ENCODE measurements around the gene RBKS.

Gene RBKS

DNA sequence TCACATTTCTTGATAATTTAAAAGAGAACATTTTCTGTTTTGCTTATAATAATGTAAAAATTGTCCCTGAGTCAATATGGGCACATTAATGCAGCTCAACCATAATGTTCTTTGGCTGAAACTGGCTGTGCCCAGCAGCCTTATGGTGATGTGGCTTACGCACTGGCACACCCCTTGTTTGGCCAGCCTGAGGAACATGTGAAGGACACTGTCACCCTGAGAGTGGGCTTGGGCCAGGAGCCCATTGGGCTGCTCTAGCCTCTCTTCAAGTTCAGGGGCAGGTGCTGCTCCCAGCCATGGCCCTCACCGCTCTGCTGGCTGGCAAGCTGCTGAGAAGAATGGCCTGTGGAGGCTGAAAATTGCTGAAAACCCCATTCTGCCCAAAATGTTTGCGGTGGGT, 81.2 kb downstream of the RBKS start:
- no peak overlapping the region for H3K9ac ChIP-seq (ENCODE audit: low read length)
- TF ChIP-seq, protein P1, sequence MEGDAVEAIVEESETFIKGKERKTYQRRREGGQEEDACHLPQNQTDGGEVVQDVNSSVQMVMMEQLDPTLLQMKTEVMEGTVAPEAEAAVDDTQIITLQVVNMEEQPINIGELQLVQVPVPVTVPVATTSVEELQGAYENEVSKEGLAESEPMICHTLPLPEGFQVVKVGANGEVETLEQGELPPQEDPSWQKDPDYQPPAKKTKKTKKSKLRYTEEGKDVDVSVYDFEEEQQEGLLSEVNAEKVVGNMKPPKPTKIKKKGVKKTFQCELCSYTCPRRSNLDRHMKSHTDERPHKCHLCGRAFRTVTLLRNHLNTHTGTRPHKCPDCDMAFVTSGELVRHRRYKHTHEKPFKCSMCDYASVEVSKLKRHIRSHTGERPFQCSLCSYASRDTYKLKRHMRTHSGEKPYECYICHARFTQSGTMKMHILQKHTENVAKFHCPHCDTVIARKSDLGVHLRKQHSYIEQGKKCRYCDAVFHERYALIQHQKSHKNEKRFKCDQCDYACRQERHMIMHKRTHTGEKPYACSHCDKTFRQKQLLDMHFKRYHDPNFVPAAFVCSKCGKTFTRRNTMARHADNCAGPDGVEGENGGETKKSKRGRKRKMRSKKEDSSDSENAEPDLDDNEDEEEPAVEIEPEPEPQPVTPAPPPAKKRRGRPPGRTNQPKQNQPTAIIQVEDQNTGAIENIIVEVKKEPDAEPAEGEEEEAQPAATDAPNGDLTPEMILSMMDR (IDR thresholded peaks at IDR 0.05; ENCODE audit: low read depth, low read length), result no peak
- TF ChIP-seq EZH2phosphoT487 (IDR thresholded peaks at IDR 0.05; ENCODE audit: low read depth), result no peak

DNA sequence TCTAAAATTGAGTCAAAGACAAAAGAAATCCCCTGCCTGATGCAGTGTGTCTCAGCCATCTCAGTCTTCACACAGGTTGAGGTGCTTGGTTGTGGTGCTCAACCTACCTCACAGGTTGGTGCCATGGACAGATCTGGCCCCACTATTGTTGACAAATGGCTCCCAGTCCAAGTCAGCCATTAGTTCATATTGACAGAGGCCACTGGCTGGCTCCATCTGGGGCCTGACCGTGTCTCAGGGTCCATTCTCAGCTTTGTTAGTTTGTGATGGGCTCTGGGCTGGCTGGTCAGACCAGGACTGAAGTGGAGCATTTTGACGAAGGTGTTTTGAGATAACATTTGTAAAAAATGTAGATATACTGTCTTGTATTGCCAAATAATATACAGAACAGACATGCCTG, 81.8 kb downstream of the RBKS start:
- Histone ChIP-seq H3K9ac (ENCODE audit: low read length) (no peak overlapping the region), H3K27me3 (ENCODE audit: low read depth, low read length) (peaks cover 7% of the 10 kb centered on the region), H3K27ac (ENCODE audit: low read length) (no peak overlapping the region), H3K9me3 (ENCODE audit: insufficient read depth, low read length) (no peaks in the 10 kb centered on the region), H4K20me1 (ENCODE audit: insufficient read depth, low read length) (no peaks in the 10 kb centered on the region), H3K4me3 (ENCODE audit: low read length) (no peak overlapping the region), H3K36me3 (replicated peaks; ENCODE audit: low read depth, low read length) (no peaks in the 10 kb centered on the region), H3K4me1 (ENCODE audit: low read length) (no peaks in the 10 kb centered on the region), H3K4me2 (ENCODE audit: low read length) (no peak overlapping the region), H2AFZ (ENCODE audit: low read depth, low read length) (no peak overlapping the region), H3K79me2 (ENCODE audit: low read length) (no peaks in the 10 kb centered on the region)
- TF ChIP-seq EZH2phosphoT487 (IDR thresholded peaks at IDR 0.05; ENCODE audit: low read depth), result no peak

More for the DNA sequence above, 81.2 kb downstream of the RBKS start:
- H3K4me1 ChIP-seq (ENCODE audit: low read length), result no peaks in the 10 kb centered on the region
- no peak overlapping the region for H3K27ac ChIP-seq (ENCODE audit: low read length)
- H3K4me3 ChIP-seq (ENCODE audit: low read length), result no peak overlapping the region
- H3K27me3 ChIP-seq (ENCODE audit: low read depth, low read length), result peaks cover 7% of the 10 kb centered on the region
- no peak overlapping the region for H2AFZ ChIP-seq (ENCODE audit: low read depth, low read length)
- no peaks in the 10 kb centered on the region for H3K36me3 ChIP-seq (replicated peaks; ENCODE audit: low read depth, low read length)
- H4K20me1 ChIP-seq (ENCODE audit: insufficient read depth, low read length), result no peaks in the 10 kb centered on the region
- no peak overlapping the region for H3K4me2 ChIP-seq (ENCODE audit: low read length)
- no peaks in the 10 kb centered on the region for H3K9me3 ChIP-seq (ENCODE audit: insufficient read depth, low read length)
- no peaks in the 10 kb centered on the region for H3K79me2 ChIP-seq (ENCODE audit: low read length)

DNA sequence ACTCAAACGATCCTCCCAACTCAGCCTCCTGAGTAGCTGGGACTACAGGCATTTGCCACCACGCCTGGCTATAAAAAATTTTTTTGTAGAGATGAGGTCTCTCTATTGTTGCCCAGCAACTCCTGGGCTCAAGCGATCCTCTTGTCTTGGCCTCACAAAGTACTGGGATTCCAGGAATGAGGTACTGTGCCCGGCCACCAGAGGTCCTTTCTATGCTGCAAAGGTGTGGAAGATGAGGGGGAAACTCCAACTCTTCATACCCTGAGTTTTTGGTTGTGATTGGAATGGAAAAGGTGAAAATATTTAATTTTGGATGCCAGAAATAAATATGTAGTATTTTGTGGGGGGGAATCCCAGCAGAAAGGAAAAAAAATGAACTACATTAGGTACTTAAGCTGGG, 82.7 kb downstream of the RBKS start:
- Histone ChIP-seq H3K79me2 (ENCODE audit: low read length) (no peaks in the 10 kb centered on the region), H3K9ac (ENCODE audit: low read length) (no peak overlapping the region), H3K4me3 (ENCODE audit: low read length) (no peak overlapping the region), H3K4me2 (ENCODE audit: low read length) (no peak overlapping the region), H3K9me3 (ENCODE audit: insufficient read depth, low read length) (no peaks in the 10 kb centered on the region), H3K36me3 (replicated peaks; ENCODE audit: low read depth, low read length) (no peaks in the 10 kb centered on the region), H2AFZ (ENCODE audit: low read depth, low read length) (no peak overlapping the region), H3K27me3 (ENCODE audit: low read depth, low read length) (peaks cover 4% of the 10 kb centered on the region), H3K4me1 (ENCODE audit: low read length) (no peaks in the 10 kb centered on the region), H4K20me1 (ENCODE audit: insufficient read depth, low read length) (no peaks in the 10 kb centered on the region), H3K27ac (ENCODE audit: low read length) (no peak overlapping the region)
- TF ChIP-seq EZH2phosphoT487 (IDR thresholded peaks at IDR 0.05; ENCODE audit: low read depth), result no peak
- TF ChIP-seq, protein P1 (IDR thresholded peaks at IDR 0.05; ENCODE audit: low read depth, low read length), result peak; percentile 45; the same call in 1 of the 2 replicates

DNA sequence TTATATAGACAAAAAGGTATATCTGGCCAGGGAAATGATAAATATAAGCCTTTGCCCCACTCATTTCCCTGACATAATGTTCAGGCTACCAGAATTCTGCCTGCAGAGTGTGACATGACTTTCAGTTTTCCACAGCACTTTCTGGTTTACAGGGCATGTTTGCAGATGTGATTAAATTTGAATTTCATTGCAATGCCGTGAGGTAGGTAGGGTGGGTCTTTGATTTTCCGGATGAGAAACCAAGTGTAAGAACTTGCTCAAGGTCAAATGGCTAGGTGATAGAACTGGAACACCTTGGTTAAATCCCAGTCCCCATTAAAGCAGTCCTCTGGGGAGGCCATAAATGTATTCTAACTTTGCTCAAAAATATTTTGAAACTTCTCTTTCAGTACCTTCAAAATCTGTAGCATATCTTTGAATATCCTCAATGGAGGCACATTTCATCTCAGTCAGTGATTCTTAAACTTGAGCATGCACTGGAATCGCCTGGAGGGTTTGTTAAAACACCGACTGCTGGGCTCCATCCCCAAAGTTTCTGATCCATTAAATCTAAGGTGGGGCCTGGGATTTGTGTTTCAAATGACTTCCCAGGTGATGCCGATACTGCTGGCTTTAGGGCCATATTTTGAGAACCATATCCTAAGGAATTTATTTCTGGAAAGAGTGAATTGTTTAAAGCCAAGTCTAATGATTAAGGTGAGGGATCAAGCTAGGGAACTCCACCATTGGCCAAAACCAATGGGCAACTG, 83.7 kb downstream of the RBKS start:
- H3K4me2 ChIP-seq (ENCODE audit: low read length), result no peak overlapping the region
- H3K36me3 ChIP-seq (replicated peaks; ENCODE audit: low read depth, low read length), result no peaks in the 10 kb centered on the region
- no peak overlapping the region for H3K27ac ChIP-seq (ENCODE audit: low read length)
- H3K4me3 ChIP-seq (ENCODE audit: low read length), result no peak overlapping the region
- no peaks in the 10 kb centered on the region for H3K79me2 ChIP-seq (ENCODE audit: low read length)
- peaks cover 4% of the 10 kb centered on the region for H3K27me3 ChIP-seq (ENCODE audit: low read depth, low read length)
- no peaks in the 10 kb centered on the region for H3K4me1 ChIP-seq (ENCODE audit: low read length)
- H3K9ac ChIP-seq (ENCODE audit: low read length), result no peak overlapping the region
- H4K20me1 ChIP-seq (ENCODE audit: insufficient read depth, low read length), result no peaks in the 10 kb centered on the region
- H2AFZ ChIP-seq (ENCODE audit: low read depth, low read length), result no peak overlapping the region
- TF ChIP-seq EZH2phosphoT487 (IDR thresholded peaks at IDR 0.05; ENCODE audit: low read depth), result no peak
- TF ChIP-seq, protein P1 (IDR thresholded peaks at IDR 0.05; ENCODE audit: low read depth, low read length), result no peak
- no peaks in the 10 kb centered on the region for H3K9me3 ChIP-seq (ENCODE audit: insufficient read depth, low read length)
